Transverse colon (tissue), 4 donors: ENCODE data around the gene LRRC4C. TPM values are rescaled to one million over a fixed set of nuclear protein-coding genes. Genes with fewer than 3 reads are reported as not detected.

Experiments used
- DNase-seq: peaks from one replicate; pipeline ENCODE4 v3.0.0-alpha.2; 2019
- H3K27ac ChIP-seq, 4 donors: fragments of 200-600 bp; sonication (generic); 2 replicates each; pipeline ENCODE4 v1.5.1; 2016 to 2018; ENCODE audit warnings: inconsistent platforms in 4 of 4
- H3K27me3 ChIP-seq: fragments of 200-600 bp; sonication (generic); 2 replicates; pipeline ENCODE4 v1.5.1; 2017; ENCODE audit warnings: inconsistent platforms
- H3K36me3 ChIP-seq, 4 donors: fragments of 200-600 bp; sonication (generic); 2 replicates each; pipeline ENCODE4 v1.5.1; 2017 to 2019; ENCODE audit warnings: inconsistent platforms in 4 of 4
- H3K4me1 ChIP-seq, 4 donors: fragments of 200-600 bp; sonication (generic); 2 replicates each; pipeline ENCODE4 v1.5.1; 2017 to 2020; ENCODE audit warnings: inconsistent platforms in 4 of 4
- H3K4me3 ChIP-seq, 4 donors: fragments of 200-600 bp; sonication (generic); 1 replicate in 1 of 4; 2 replicates in 3 of 4; pipeline versions ENCODE4 v1.5.1 to v1.6.1; 2017 to 2019; ENCODE audit warnings: inconsistent platforms in 4 of 4
- H3K9me3 ChIP-seq, 2 donors: fragments of 200-600 bp; sonication (generic); 2 replicates each; pipeline ENCODE4 v1.5.1; 2017 to 2019; ENCODE audit warnings: inconsistent platforms in 2 of 2
- EP300 ChIP-seq: sonication (generic); formaldehyde crosslinking; IDR thresholded peaks from one replicate; pipeline ENCODE4 v1.6.1; 2017; ENCODE audit warnings: antibody characterized with exemption, low read depth
- POLR2A ChIP-seq: fragments of 450-650 bp; IDR thresholded peaks from one replicate; pipeline ENCODE4 v1.6.1; 2016; ENCODE audit warnings: antibody characterized with exemption, mild to moderate bottlenecking, moderate library complexity
- POLR2AphosphoS5 ChIP-seq, 3 donors: sonication (generic); formaldehyde crosslinking; IDR thresholded peaks; one replicate each; pipeline ENCODE4 v1.6.1; 2016; ENCODE audit warnings: antibody characterized with exemption in 3 of 3
- WGBS, 2 donors: methylation state at CpG; one replicate each; pipeline ENCODE4 v1.1.5; 2018; ENCODE audit warnings: low coverage in 1 of 2; 5-methylcytosine and 5-hydroxymethylcytosine counted together
- in situ Hi-C, 4 donors: fragments of 200-750 bp; cut with MboI; loops; one replicate each; pipeline versions ENCODE4 v1.15.0 to v1.15.1; 2017; ENCODE audit warnings: low sequenced_read_pairs in 3 of 4, low pct_ligation_motif_present in 1 of 4, low pct_unique_long_range_greater_than_20kb in 1 of 4
- intact Hi-C: fragments of 100-400 bp; cut with DNase I; formaldehyde crosslinking; loops from one replicate; pipeline ENCODE4 v1.15.1; 2023; ENCODE audit warnings: low total_unique reads
- total RNA-seq, 4 donors: library from RNA; depleted of rRNA; stranded (reverse); fragments of >200 nt; gene quantifications; one replicate each; pipeline ENCODE4 v1.1.0, GENCODE V29; 2016
- TF ChIP-seq, protein P1 (sequence below), 5 experiments: fragments of 200-600 bp in 3 of 5; fragments of 450-650 bp in 2 of 5; sonication (generic) in 3 of 5; IDR thresholded peaks; 1 replicate in 2 of 5; 2 replicates in 3 of 5; pipeline ENCODE4 v1.5.1; 2016 to 2017; ENCODE audit warnings: antibody characterized with exemption in 5 of 5, inconsistent platforms in 3 of 5, mild to moderate bottlenecking in 2 of 5, moderate library complexity in 1 of 5

The LRRC4C gene
- total RNA-seq, 4 donors from 2014 or later = 0.55 to 1.9 (median 0.64) TPM; not detected in 1

DNA sequence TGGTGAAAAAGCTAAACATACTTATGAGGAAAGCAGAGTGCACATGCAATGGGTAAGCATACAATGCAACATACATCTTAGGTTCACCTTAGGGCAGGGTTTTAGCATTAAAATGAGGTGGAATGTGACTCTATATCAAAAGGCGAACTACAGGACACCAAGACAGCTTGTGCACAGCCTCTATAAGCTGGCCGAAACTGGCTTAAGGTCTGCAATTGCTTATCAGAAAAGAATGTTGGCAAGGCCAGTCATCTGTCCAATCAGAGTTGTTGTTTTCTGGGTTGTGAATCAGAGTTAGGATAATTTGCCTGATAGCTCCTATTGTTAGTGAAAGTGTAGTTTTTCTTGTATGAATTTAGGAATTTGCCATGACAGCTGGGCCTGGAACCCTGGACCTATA is 76.5 kb downstream of the LRRC4C start:
- intact Hi-C loops = no loop called here
- Histone ChIP-seq H3K27me3 (no peaks in the 10 kb centered on the region), H3K36me3 (no peaks in the 10 kb centered on the region), H3K4me1 (no peaks in the 10 kb centered on the region), H3K9me3 (no peaks in the 10 kb centered on the region), H3K27ac (no peak overlapping the region), H3K4me3 (no peak overlapping the region)
- DNase-seq = no peak
- 80% methylated on average over 2 of the region's 2 CpGs; no CpG with 5 or more reads in 1 of the 2 donors for WGBS, 2 donors
- in situ Hi-C loops = no loop called here
- TF ChIP-seq EP300 = no peak
- TF ChIP-seq, protein P1, sequence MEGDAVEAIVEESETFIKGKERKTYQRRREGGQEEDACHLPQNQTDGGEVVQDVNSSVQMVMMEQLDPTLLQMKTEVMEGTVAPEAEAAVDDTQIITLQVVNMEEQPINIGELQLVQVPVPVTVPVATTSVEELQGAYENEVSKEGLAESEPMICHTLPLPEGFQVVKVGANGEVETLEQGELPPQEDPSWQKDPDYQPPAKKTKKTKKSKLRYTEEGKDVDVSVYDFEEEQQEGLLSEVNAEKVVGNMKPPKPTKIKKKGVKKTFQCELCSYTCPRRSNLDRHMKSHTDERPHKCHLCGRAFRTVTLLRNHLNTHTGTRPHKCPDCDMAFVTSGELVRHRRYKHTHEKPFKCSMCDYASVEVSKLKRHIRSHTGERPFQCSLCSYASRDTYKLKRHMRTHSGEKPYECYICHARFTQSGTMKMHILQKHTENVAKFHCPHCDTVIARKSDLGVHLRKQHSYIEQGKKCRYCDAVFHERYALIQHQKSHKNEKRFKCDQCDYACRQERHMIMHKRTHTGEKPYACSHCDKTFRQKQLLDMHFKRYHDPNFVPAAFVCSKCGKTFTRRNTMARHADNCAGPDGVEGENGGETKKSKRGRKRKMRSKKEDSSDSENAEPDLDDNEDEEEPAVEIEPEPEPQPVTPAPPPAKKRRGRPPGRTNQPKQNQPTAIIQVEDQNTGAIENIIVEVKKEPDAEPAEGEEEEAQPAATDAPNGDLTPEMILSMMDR (IDR thresholded peaks at IDR 0.05) = no peak
- TF ChIP-seq POLR2A = no peak
- no peak for TF ChIP-seq POLR2AphosphoS5 (IDR thresholded peaks at IDR 0.05)

DNA sequence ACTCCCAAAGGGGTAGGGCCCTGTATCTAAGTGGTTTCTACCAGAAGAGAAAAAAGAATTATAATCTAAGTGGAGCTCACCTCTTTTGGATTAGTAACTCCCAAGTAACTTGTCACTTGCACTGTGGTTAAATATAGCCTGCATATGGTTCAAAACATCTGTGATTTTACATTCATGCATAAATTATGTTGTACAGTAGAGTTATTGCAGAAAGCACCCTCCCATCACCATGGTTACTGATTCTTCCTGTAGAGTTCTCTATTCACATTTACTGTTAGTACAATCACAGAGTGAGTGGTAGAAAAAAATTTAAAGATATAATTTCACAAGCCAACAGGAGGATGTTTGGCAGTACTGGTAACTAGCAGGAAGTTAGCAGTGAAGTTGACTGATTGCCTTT is 80.4 kb downstream of the LRRC4C start:
- no peaks in the 10 kb centered on the region for H3K9me3 ChIP-seq
- no peak overlapping the region for H3K4me3 ChIP-seq
- no peaks in the 10 kb centered on the region for H3K36me3 ChIP-seq
- H3K27ac ChIP-seq = no peak overlapping the region
- intact Hi-C loops = no loop called here
- no peaks in the 10 kb centered on the region for H3K4me1 ChIP-seq
- in situ Hi-C loops = no loop called here
- no peak for TF ChIP-seq POLR2A
- TF ChIP-seq POLR2AphosphoS5 (IDR thresholded peaks at IDR 0.05) = no peak
- TF ChIP-seq, protein P1 (IDR thresholded peaks at IDR 0.05) = no peak
- TF ChIP-seq EP300 = no peak
- no peaks in the 10 kb centered on the region for H3K27me3 ChIP-seq
- no peak for DNase-seq

DNA sequence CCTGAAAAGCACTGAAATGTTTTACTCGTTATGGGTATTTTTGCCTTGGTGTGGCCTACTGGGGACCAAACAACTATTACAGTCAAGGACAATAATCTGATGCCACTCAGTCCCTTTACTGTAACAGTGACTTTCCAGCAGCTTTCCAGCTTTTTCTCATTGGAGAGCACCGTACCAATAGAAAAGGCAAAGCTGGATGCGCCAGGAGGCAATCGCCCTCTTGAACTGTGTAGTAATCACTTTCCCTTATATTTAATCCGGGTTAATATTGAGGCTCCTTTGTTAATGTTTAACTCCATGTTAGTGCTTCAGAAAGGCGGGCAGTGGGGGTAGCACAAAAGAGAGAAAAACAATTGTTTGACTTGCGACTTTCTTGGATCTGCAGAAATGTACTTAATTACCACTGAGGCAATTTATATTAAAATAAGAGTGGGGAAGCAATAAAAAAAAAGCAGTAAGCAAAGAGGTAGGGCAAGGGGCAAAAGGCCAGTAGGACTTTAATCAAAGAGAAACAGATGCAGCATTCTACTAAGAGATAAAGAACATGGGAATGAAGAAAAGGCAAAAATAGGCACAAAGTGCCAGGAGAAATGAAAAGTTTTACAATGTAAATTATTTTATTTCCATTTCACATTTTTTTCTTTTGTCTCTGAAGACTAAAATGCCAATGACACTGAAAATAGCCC is 81.6 kb downstream of the LRRC4C start:
- H3K36me3 ChIP-seq = no peaks in the 10 kb centered on the region
- no peaks in the 10 kb centered on the region for H3K4me1 ChIP-seq
- DNase-seq = no peak
- intact Hi-C loops (no loop called here), in situ Hi-C loops (no loop called here)
- H3K9me3 ChIP-seq = no peaks in the 10 kb centered on the region
- H3K4me3 ChIP-seq = no peak overlapping the region
- no peaks in the 10 kb centered on the region for H3K27me3 ChIP-seq
- TF ChIP-seq EP300 (no peak), POLR2A (no peak), POLR2AphosphoS5 (IDR thresholded peaks at IDR 0.05) (no peak)
- TF ChIP-seq, protein P1 (IDR thresholded peaks at IDR 0.05) = no peak
- no peak overlapping the region for H3K27ac ChIP-seq
- WGBS, 2 donors = 31 to 48% methylated on average over 5 to 7 of the region's 7 CpGs

DNA sequence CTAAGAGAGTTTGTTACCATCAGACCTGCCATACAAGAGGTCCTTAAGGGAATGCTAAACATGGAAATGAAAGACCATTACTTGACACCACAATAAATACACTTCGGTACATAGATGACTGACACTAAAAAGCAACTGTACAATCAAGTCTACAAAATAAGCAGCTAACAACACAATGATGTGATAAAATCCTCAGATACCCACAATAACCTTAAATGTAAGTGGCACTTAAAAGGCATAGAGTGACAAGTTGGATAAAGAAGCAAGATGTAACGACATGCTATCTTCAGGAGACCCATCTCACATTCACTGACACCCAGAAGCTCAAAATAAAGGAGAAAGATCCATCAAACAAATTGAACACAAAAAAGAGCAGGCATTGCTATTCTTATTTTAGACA is 107.6 kb downstream of the LRRC4C start:
- H3K27me3 ChIP-seq = no peaks in the 10 kb centered on the region
- H3K36me3 ChIP-seq = no peaks in the 10 kb centered on the region
- H3K27ac ChIP-seq = no peak overlapping the region
- intact Hi-C loops = no loop called here
- DNase-seq = no peak
- H3K4me1 ChIP-seq = no peaks in the 10 kb centered on the region
- in situ Hi-C loops = no loop called here
- H3K4me3 ChIP-seq = no peak overlapping the region
- H3K9me3 ChIP-seq = no peaks in the 10 kb centered on the region
- 62 to 65% methylated on average over 2 of the region's 2 CpGs for WGBS, 2 donors
- TF ChIP-seq, protein P1 (IDR thresholded peaks at IDR 0.05) = no peak
- TF ChIP-seq POLR2A = no peak
- no peak for TF ChIP-seq EP300
- TF ChIP-seq POLR2AphosphoS5 (IDR thresholded peaks at IDR 0.05) = no peak
